GM18505 (cell line): ENCODE measurements around the gene DEFB114.

Experiments
- ATAC-seq: cut with Tn5 transposase; IDR thresholded peaks from one replicate; pipeline ENCODE4 v1.9.1; 2021; ENCODE audit not compliant: unreplicated experiment
- POLR2A ChIP-seq: IDR thresholded peaks from 4 replicates; pipeline ENCODE4 v1.6.1; 2011; ENCODE audit warnings: borderline replicate concordance; ENCODE audit not compliant: insufficient read depth, insufficient read length; ENCODE audit errors: extremely low read depth

DEFB114 gene

GRCh38 chr6:49919935-49920644, 43.9 kb downstream of the DEFB114 start:
- TF ChIP-seq POLR2A, result no peak
- ATAC-seq, result no peak

GRCh38 chr6:49919261-49919660, 44.7 kb downstream of the DEFB114 start:
- no peak for ATAC-seq

GRCh38 chr6:49918787-49919186, 45.2 kb downstream of the DEFB114 start:
- ATAC-seq, result no peak
- no peak for TF ChIP-seq POLR2A

More at GRCh38 chr6:49919261-49919660, 44.7 kb downstream of the DEFB114 start:
- TF ChIP-seq POLR2A, result no peak

DNA sequence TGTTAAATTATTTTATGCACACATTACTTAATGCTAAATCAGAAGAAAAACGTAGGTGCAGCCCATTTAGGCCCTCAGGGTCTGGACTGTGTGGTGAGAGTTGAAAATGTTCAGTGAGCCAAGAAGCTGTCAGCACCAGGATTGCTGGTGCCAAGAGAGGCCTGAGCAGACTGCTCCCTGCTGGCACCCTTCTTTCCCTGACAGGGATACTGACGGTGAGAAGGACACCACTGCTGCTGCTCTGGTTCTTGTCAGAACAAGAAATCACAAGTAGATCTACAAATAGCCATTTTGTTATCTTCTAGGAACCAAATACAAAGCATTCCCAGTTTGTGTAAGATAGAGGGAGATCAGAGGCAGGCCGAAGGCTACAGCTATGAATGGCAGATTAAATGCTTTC, 48.9 kb downstream of the DEFB114 start:
- ATAC-seq, result no peak
- no peak for TF ChIP-seq POLR2A

DNA sequence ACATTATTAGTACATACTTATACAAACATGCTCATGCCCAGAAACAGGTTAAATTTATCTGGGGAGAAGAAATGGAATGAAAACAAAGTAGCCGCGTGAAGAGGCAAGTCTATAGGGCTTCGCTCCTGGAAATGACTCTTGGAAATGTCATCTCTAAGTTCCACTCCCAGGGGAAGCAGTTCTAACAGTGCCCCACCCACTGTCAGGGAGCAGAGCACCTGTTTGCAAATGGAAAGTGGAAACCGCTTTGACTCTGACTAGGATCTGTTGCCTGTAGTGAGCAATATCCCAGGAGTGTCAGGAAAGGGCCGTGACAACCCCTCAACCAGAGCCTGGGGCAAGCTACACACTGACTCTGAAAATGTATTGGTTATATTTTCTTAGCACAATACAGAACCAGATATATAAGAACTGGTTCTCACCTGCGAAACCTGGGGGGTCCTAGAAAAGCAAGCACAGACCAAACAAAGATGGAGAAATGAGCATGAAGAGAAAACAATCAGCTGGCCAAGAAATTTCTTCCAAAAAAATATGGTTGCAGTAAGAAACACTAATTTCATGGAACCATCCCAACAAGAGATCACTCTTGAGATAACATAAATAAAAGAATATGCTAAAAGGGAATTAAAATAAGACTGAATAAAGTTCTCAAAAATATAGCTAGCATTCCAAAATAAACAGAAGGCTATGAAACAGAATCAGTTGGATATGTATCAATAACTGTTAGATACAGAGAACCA, 50.2 kb downstream of the DEFB114 start:
- no peak for TF ChIP-seq POLR2A

GRCh38 chr6:49912196-49912595, 51.8 kb downstream of the DEFB114 start:
- ATAC-seq, result no peak

More for the DNA sequence above, 50.2 kb downstream of the DEFB114 start:
- ATAC-seq, result no peak

GRCh38 chr6:49911252-49911651, 52.7 kb downstream of the DEFB114 start:
- no peak for ATAC-seq
- TF ChIP-seq POLR2A, result no peak

More at GRCh38 chr6:49912196-49912595, 51.8 kb downstream of the DEFB114 start:
- no peak for TF ChIP-seq POLR2A
